Neural cell (in vitro differentiated cells): ENCODE measurements around the gene DNAJC19.

Experiments used
- CTCF ChIP-seq: fragments of 450-650 bp; IDR thresholded peaks from 2 replicates; pipeline ENCODE4 v1.5.1; 2014; ENCODE audit warnings: antibody characterized with exemption, mild to moderate bottlenecking, moderate library complexity; ENCODE audit not compliant: poor library complexity, severe bottlenecking
- EP300 ChIP-seq: fragments of 450-650 bp; conservative IDR thresholded peaks from 2 replicates; pipeline ENCODE4 v1.6.1; 2014; ENCODE audit warnings: antibody characterized with exemption, mild to moderate bottlenecking, moderate library complexity; ENCODE audit not compliant: poor library complexity, severe bottlenecking
- EZH2 ChIP-seq: fragments of 200-600, 300-800 bp; shearing (Covaris generic), sonication (generic); IDR thresholded peaks from 2 replicates; pipeline ENCODE4 v1.6.1; 2014; ENCODE audit warnings: antibody characterized with exemption, low read length, borderline replicate concordance, mild to moderate bottlenecking; ENCODE audit not compliant: insufficient read depth, poor library complexity, severe bottlenecking
- POLR2AphosphoS5 ChIP-seq: IDR thresholded peaks from 2 replicates; pipeline ENCODE4 v1.6.1; 2012
- RAD21 ChIP-seq: fragments of 450-650 bp; conservative IDR thresholded peaks from 2 replicates; pipeline ENCODE4 v1.6.1; 2014; ENCODE audit warnings: antibody characterized with exemption, mild to moderate bottlenecking, moderate library complexity
- REST ChIP-seq: IDR thresholded peaks from 2 replicates; pipeline ENCODE4 v1.6.1; 2012; ENCODE audit warnings: borderline replicate concordance
- SMC3 ChIP-seq: fragments of 450-650 bp; conservative IDR thresholded peaks from 2 replicates; pipeline ENCODE4 v1.6.1; 2014; ENCODE audit warnings: antibody characterized with exemption, mild to moderate bottlenecking, moderate library complexity; ENCODE audit not compliant: poor library complexity
- TAF1 ChIP-seq: IDR thresholded peaks from 2 replicates; pipeline ENCODE4 v1.6.1; 2012; ENCODE audit warnings: low read depth

GRCh38 chr3:181008796-181009195 lies 19.3 kb upstream of the DNAJC19 start:
- TF ChIP-seq CTCF (no peak), TAF1 (no peak), REST (no peak), POLR2AphosphoS5 (no peak), SMC3 (no peak), EZH2 (no peak), RAD21 (no peak), EP300 (no peak)
